Mammary epithelial cell (primary cell): ENCODE results near the gene TJP1.

Experiments
- CTCF ChIP-seq, 2 donors: IDR thresholded peaks in 1 of 2; conservative IDR thresholded peaks in 1 of 2; 2 replicates each; pipeline ENCODE4 v1.5.1; 2011 to 2012; ENCODE audit warnings: inconsistent platforms in 2 of 2, low read length in 2 of 2, mild to moderate bottlenecking in 2 of 2, control low read depth in 1 of 2, low read depth in 1 of 2; ENCODE audit not compliant: insufficient read depth in 1 of 2; ENCODE audit errors: extremely low read depth in 1 of 2
- EZH2 ChIP-seq: IDR thresholded peaks from 2 replicates; pipeline ENCODE4 v1.6.1; 2012; ENCODE audit warnings: low read length, inconsistent platforms, borderline replicate concordance

DNA sequence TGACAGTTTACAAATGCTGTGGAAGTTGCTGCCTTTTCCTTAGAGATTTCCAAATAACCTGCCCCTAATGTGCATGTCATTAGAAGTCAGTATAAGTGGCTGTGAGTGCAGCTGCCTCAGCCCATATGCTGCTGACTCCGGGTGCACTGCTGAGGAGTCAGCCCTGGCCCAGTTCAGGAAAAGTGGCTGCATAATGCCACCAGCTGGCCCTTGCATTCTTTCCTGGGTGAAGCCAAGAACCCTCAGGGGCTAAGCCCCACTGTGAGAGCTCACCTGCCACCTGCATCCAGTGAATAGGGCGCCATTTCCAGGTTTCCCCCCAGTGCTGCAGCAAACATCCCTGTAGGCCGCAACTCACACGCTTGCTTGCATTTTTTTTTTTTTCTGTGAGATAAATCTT, 139.9 kb downstream of the TJP1 start:
- TF ChIP-seq CTCF (conservative IDR thresholded peaks at IDR 0.05 in 1 of 2, IDR thresholded peaks at IDR 0.05 in 1 of 2; ENCODE audit: extremely low read depth in 1 of 2, insufficient read depth in 1 of 2, low read depth in 1 of 2, low read length in 2 of 2) (no peak), EZH2 (no peak)
